PC-3 (cell line): Measurements from ENCODE around the gene KCNJ15. TPM values are rescaled to one million over a fixed set of nuclear protein-coding genes. Genes with fewer than 3 reads are reported as not detected.

Experiments used
- ATAC-seq: fragments of 200-7000 bp; cut with Tn5 transposase; 2 replicates; pipeline ENCODE4 v1.9.1; 2020; ENCODE audit warnings: mild to moderate bottlenecking, moderate library complexity
- BruUV-seq: library from RNA; stranded (reverse); fragments of 400-500 nt; replicated peaks from 2 replicates; lab custom pipeline; 2021; lab: Mats Ljungman, UMichigan
- CTCF ChIA-PET: fragments of 300-600 bp; sonication (Branson Sonifier 250); formaldehyde crosslinking; loops from one replicate; lab custom pipeline; 2022; ENCODE audit warnings: antibody characterized with exemption; lab: Charles Lee
- POLR2A ChIA-PET: fragments of 300-600 bp; sonication (Branson Sonifier 250); formaldehyde crosslinking; loops from one replicate; lab custom pipeline; 2022; ENCODE audit warnings: antibody characterized with exemption; ENCODE audit not compliant: unreplicated experiment; lab: Charles Lee
- DNase-seq: peaks from one replicate; pipeline ENCODE4 v3.0.0-alpha.2; 2015
- H2AFZ ChIP-seq: fragments of 300-600 bp; sonication (generic); 2 replicates; pipeline ENCODE4 v1.6.0; 2016; ENCODE audit warnings: antibody characterized with exemption, low read length
- H3F3A ChIP-seq: fragments of 300-600 bp; sonication (generic); one replicate; pipeline ENCODE4 v1.6.0; 2017; ENCODE audit warnings: antibody characterized with exemption, low read length, control low read depth, mild to moderate bottlenecking; ENCODE audit not compliant: unreplicated experiment
- H3K27ac ChIP-seq: fragments of 300-600 bp; sonication (generic); 2 replicates; pipeline ENCODE4 v1.5.1; 2016; ENCODE audit warnings: mild to moderate bottlenecking, low read length
- H3K27me3 ChIP-seq: fragments of 300-600 bp; sonication (generic); 2 replicates; pipeline ENCODE4 v1.6.1; 2016; ENCODE audit warnings: low read length, mixed read lengths
- H3K36me3 ChIP-seq: fragments of 300-600 bp; sonication (generic); 2 replicates; pipeline ENCODE4 v1.6.1; 2016; ENCODE audit warnings: low read depth, mixed run types, low read length, mixed read lengths
- H3K4me1 ChIP-seq: fragments of 300-600 bp; sonication (generic); 2 replicates; pipeline ENCODE4 v1.5.1; 2016; ENCODE audit warnings: low read length; ENCODE audit not compliant: insufficient read depth
- H3K4me2 ChIP-seq: fragments of 300-600 bp; sonication (generic); 2 replicates; pipeline ENCODE4 v1.6.0; 2016; ENCODE audit warnings: low read length
- H3K4me3 ChIP-seq: fragments of 300-600 bp; sonication (generic); 2 replicates; pipeline ENCODE4 v1.5.1; 2016; ENCODE audit warnings: mild to moderate bottlenecking, low read length, mixed read lengths
- H3K79me2 ChIP-seq: fragments of 300-600 bp; sonication (generic); 2 replicates; pipeline ENCODE4 v1.6.1; 2017; ENCODE audit warnings: low read length, mixed read lengths
- H3K9ac ChIP-seq: fragments of 300-600 bp; sonication (generic); 2 replicates; pipeline ENCODE4 v1.6.0; 2016; ENCODE audit warnings: mild to moderate bottlenecking, low read length
- H3K9me2 ChIP-seq: fragments of 300-600 bp; sonication (generic); replicated peaks from 2 replicates; pipeline ENCODE4 v1.6.1; 2016; ENCODE audit warnings: mixed run types, low read length, mixed read lengths
- H3K9me3 ChIP-seq: fragments of 300-600 bp; sonication (generic); 2 replicates; pipeline ENCODE4 v1.6.1; 2016; ENCODE audit warnings: low read length, mixed read lengths
- H4K20me1 ChIP-seq: fragments of 300-600 bp; sonication (generic); 2 replicates; pipeline ENCODE4 v1.6.1; 2016; ENCODE audit warnings: low read length, mixed read lengths
- EZH2 ChIP-seq: fragments of 300-600 bp; sonication (generic); IDR thresholded peaks from one replicate; pipeline ENCODE4 v1.6.1; 2017; ENCODE audit warnings: antibody characterized with exemption, mild to moderate bottlenecking, low read length; ENCODE audit not compliant: unreplicated experiment
- EZH2phosphoT487 ChIP-seq: fragments of 300-600 bp; sonication (generic); IDR thresholded peaks from 2 replicates; pipeline ENCODE4 v1.6.1; 2018; ENCODE audit warnings: mild to moderate bottlenecking, antibody characterized with exemption, low read length, borderline replicate concordance
- intact Hi-C: fragments of 100-400 bp; cut with micrococcal nuclease; formaldehyde crosslinking; loops from 2 replicates; pipeline ENCODE4 v1.9.0; 2023
- total RNA-seq: library from RNA; depleted of rRNA; stranded (reverse); fragments of >200 nt; gene quantifications from 2 replicates; pipeline ENCODE4 v1.2.3, GENCODE V29; 2014
- TF ChIP-seq, protein P1 (sequence below): fragments of 300-600 bp; sonication (generic); conservative IDR thresholded peaks from 2 replicates; pipeline ENCODE4 v1.5.1; 2017; ENCODE audit warnings: antibody characterized with exemption, low read depth, mild to moderate bottlenecking, low read length

KCNJ15 gene
- total RNA-seq, 1 experiment from 2014 or later = 0.26 TPM

DNA sequence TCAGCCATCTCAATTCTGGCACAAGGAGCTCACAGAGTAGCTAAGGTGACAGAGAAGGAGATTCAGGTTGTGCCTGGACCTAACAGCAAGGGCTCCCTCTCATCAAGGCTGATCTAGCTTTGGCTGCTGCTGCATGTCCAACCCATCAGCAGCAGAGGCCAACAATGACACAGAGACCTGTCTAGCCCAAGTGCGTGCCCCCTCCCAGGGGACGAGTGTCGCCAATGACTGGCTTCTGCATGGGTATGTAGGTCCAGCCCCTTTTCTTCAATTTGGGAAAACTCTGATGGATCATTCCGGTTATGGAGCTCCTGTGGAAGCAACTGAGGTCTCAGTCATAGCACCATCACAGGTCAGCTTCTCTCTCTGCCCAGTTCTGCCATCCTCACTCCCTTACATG lies 83.3 kb downstream of the KCNJ15 start:
- H3K9me2 ChIP-seq = no peaks in the 10 kb centered on the region
- no peaks in the 10 kb centered on the region for H3K27me3 ChIP-seq
- no peak for TF ChIP-seq EZH2
- TF ChIP-seq, protein P1, sequence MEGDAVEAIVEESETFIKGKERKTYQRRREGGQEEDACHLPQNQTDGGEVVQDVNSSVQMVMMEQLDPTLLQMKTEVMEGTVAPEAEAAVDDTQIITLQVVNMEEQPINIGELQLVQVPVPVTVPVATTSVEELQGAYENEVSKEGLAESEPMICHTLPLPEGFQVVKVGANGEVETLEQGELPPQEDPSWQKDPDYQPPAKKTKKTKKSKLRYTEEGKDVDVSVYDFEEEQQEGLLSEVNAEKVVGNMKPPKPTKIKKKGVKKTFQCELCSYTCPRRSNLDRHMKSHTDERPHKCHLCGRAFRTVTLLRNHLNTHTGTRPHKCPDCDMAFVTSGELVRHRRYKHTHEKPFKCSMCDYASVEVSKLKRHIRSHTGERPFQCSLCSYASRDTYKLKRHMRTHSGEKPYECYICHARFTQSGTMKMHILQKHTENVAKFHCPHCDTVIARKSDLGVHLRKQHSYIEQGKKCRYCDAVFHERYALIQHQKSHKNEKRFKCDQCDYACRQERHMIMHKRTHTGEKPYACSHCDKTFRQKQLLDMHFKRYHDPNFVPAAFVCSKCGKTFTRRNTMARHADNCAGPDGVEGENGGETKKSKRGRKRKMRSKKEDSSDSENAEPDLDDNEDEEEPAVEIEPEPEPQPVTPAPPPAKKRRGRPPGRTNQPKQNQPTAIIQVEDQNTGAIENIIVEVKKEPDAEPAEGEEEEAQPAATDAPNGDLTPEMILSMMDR = no peak
- TF ChIP-seq EZH2phosphoT487 = no peak
- intact Hi-C loops = no loop called here
- no peak overlapping the region for H3K4me2 ChIP-seq
- H3K9me3 ChIP-seq = no peaks in the 10 kb centered on the region
- no peak for ATAC-seq
- no peaks in the 10 kb centered on the region for H3K79me2 ChIP-seq
- H3K9ac ChIP-seq = no peak overlapping the region
- no peak overlapping the region for H3K4me3 ChIP-seq
- H3K27ac ChIP-seq = no peak overlapping the region
- H3K4me1 ChIP-seq = peaks cover 20% of the 10 kb centered on the region
- CTCF ChIA-PET = interaction anchor here (0.5 kb wide), 1 partner anchor 122 kb away, joined by 3 read pairs; no protein-coding TSS in a partner anchor
- no peak for DNase-seq
- no peaks in the 10 kb centered on the region for H3F3A ChIP-seq
- no peaks in the 10 kb centered on the region for H4K20me1 ChIP-seq
- no peaks in the 10 kb centered on the region for H3K36me3 ChIP-seq
- no TSS peak for BruUV-seq
- POLR2A ChIA-PET = no interaction called here
- no peak overlapping the region for H2AFZ ChIP-seq

DNA sequence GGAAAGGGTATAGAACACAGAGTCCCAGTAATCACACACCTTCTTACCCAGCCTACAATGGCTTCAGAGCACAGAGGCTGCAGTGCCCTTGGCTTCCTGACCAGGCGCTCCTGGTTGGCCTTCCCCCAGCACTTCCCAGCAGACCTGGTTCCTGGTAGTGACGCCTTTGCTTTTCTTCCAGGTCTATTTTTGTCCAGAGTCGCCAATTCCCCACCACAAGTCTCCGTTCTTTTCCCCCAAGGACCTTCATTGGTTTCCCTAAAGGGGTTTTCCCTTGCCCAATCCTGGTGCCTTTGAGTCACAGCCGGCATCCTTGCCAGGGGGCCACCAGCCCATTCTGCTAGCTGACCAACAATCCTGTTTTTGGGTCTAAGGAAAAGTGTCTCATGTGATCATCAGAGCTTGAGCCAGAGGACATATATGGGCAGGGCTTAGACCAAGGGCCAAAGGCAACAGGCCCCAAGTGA lies 84.8 kb downstream of the KCNJ15 start:
- intact Hi-C loops = no loop called here
- Histone ChIP-seq H3K4me2 (no peak overlapping the region), H3F3A (no peaks in the 10 kb centered on the region), H2AFZ (no peak overlapping the region), H3K79me2 (no peaks in the 10 kb centered on the region), H3K9me2 (no peaks in the 10 kb centered on the region), H3K4me3 (no peak overlapping the region), H3K4me1 (peaks cover 20% of the 10 kb centered on the region), H3K9me3 (no peaks in the 10 kb centered on the region), H3K9ac (no peak overlapping the region), H3K27ac (no peak overlapping the region), H4K20me1 (no peaks in the 10 kb centered on the region), H3K27me3 (no peaks in the 10 kb centered on the region), H3K36me3 (no peaks in the 10 kb centered on the region)
- no TSS peak for BruUV-seq
- CTCF ChIA-PET = no interaction called here
- no peak for TF ChIP-seq EZH2
- TF ChIP-seq, protein P1 = no peak
- no peak for TF ChIP-seq EZH2phosphoT487
- POLR2A ChIA-PET = no interaction called here
- ATAC-seq (no peak), DNase-seq (no peak)

DNA sequence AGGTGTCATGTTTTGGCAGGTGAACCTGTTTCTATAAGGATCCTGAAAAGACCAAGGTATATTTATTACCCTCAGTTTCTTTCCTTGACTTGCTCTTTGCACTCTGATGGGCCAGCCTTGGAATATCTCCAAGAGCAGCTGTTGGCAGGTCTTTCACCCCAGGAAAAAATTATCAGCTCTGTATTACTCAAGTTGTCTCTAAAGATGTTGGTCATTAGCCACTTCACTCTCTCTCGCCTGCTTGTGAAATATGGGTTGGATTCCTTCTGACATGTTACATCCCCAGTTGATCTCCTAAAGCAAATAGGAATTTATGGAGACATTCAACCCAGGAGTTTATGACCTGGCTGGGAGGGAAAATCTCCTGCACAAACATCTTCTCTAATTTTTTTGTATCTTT lies 85.9 kb downstream of the KCNJ15 start:
- no peaks in the 10 kb centered on the region for H3K9me2 ChIP-seq
- ATAC-seq (no peak), DNase-seq (no peak)
- no peaks in the 10 kb centered on the region for H3K27me3 ChIP-seq
- H3K27ac ChIP-seq = no peak overlapping the region; the same call in 1 of the 2 replicates
- no peaks in the 10 kb centered on the region for H3K79me2 ChIP-seq
- BruUV-seq = no TSS peak
- no peaks in the 10 kb centered on the region for H3F3A ChIP-seq
- peaks cover 20% of the 10 kb centered on the region for H3K4me1 ChIP-seq
- H3K4me3 ChIP-seq = no peak overlapping the region
- H4K20me1 ChIP-seq = no peaks in the 10 kb centered on the region
- intact Hi-C loops = no loop called here
- H3K9me3 ChIP-seq = no peaks in the 10 kb centered on the region
- H3K36me3 ChIP-seq = no peaks in the 10 kb centered on the region
- H3K9ac ChIP-seq = no peak overlapping the region
- TF ChIP-seq EZH2 (no peak), EZH2phosphoT487 (no peak)
- TF ChIP-seq, protein P1 = no peak
- H3K4me2 ChIP-seq = peak overlapping the region; percentile 59; the same call in 1 of the 2 replicates
- POLR2A ChIA-PET = no interaction called here
- CTCF ChIA-PET = no interaction called here
- no peak overlapping the region for H2AFZ ChIP-seq
